ENCODE data around the gene SPSB3. TPM values are rescaled to one million over a fixed set of nuclear protein-coding genes. Genes with fewer than 3 reads are reported as not detected.

SPSB3 gene
- total and polyA plus RNA-seq, 2 of the 13 experiments (the other 11 are each of a cell fraction or from before 2014, with no cell fraction given): 13.2 to 21.9 TPM

- TF ChIP-seq MYC (CRISPR knock-in tag; IDR thresholded peaks at IDR 0.05; ENCODE audit: borderline replicate concordance) (peak; percentile 81; the same call in 1 of the 2 replicates), SMC3 (IDR thresholded peaks at IDR 0.05; ENCODE audit: low read length) (peak; percentile 62; the same call in 1 of the 2 replicates), NFYC (CRISPR knock-in tag; IDR thresholded peaks at IDR 0.05) (0 out of 2 replicates have a peak, but pooled peaks have one; percentile 13), MXI1 (IDR thresholded peaks at IDR 0.05; ENCODE audit: borderline replicate concordance, low read depth, low read length) (peak; percentile 77; the same call in 1 of the 3 replicates), RXRA (CRISPR knock-in tag; IDR thresholded peaks at IDR 0.05) (peak; percentile 35; the same call in 1 of the 2 replicates), TFAP4 (IDR thresholded peaks at IDR 0.05; ENCODE audit: borderline replicate concordance, low read depth) (peak; percentile 92), HMGXB4 (CRISPR knock-in tag; IDR thresholded peaks at IDR 0.05; ENCODE audit: borderline replicate concordance in 1 of 2, low read depth in 1 of 2) (peak; percentile 81 to 86), AGO2 (optimal IDR thresholded peaks at IDR 0.05; ENCODE audit: low read depth, low read length) (peak; percentile 32), KDM2A (CRISPR knock-in tag; IDR thresholded peaks at IDR 0.05; ENCODE audit: borderline replicate concordance, low read depth) (peak; percentile 91), MEIS2 (CRISPR knock-in tag; IDR thresholded peaks at IDR 0.05) (peak; percentile 32; the same call in 1 of the 2 replicates), RBFOX2 (IDR thresholded peaks at IDR 0.05; ENCODE audit: low read depth, low read length) (0 out of 2 replicates have a peak, but pooled peaks have one; percentile 26), ZNF17 (CRISPR knock-in tag; IDR thresholded peaks at IDR 0.05) (no peak), RBM22 (optimal IDR thresholded peaks at IDR 0.05; ENCODE audit: low read length) (no peak), NCOA2 (CRISPR knock-in tag; IDR thresholded peaks at IDR 0.05) (0 out of 2 replicates have a peak, but pooled peaks have one; percentile 11), ARID4A (CRISPR knock-in tag; IDR thresholded peaks at IDR 0.05; ENCODE audit: borderline replicate concordance) (peak; percentile 41; the same call in 1 of the 2 replicates), HNF1B (CRISPR knock-in tag; IDR thresholded peaks at IDR 0.05) (0 out of 2 replicates have a peak, but pooled peaks have one; percentile 44), AHR (CRISPR knock-in tag; IDR thresholded peaks at IDR 0.05) (peak; percentile 46; the same call in 1 of the 2 replicates), HDAC2 (CRISPR knock-in tag; IDR thresholded peaks at IDR 0.05) (peak; percentile 52; the same call in 1 of the 2 replicates)
Observed at GRCh38 chr16:1812732-1813163, 30.4 kb upstream of the SPSB3 start (continued).

All from HepG2 (cell line).